SW 1271 (cell line): ENCODE data around the gene DNAJC7.
"Not testable (repeated sequence)": the region's sequence is repeated elsewhere in the genome, so short reads cannot be mapped to it uniquely, and the experiment has no call there.

Source experiments
- DNase-seq, 2 experiments: peaks; one replicate each; lab custom pipeline; 2025; lab: John Stamatoyannopoulos, UW

DNAJC7 gene

DNA sequence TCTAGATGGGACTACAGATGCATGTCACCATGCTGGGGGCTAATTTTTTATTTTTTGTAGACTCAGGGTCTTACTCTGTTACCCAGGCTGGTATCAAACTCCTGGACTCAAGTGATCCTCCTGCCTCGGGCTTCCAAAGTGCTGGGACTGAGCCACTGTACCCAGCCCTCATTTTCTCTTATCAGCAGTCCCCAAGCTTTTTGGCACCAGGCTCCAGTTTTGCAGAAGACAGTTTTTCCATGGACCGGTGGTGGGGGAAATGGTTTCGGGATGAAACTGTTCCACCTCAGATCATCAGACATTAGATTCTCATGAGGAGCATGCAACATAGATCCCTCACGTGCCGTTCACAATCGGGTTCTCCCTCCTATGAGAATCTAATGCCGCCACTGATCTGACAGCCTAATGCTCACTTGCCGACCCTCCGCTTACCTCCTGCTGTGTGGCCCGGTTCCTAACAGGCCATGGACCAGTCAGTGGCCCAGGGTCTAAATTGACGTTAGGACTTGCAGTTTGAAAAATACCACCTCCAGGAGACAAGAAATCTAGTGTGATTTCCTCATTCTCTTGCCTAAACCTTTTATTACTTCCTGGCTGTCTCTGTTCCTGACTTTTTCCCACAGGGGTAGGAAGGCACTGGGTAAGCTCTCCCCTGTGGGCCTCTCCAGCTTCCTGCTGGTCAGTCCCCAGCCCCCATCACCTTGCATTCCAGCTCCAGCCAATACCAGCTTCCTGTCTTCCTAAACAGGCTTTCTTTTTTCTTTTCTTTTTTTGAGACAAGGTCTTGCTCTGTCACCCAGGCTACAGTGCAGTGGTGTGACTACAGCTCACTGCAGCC is 60.0 kb downstream of the DNAJC7 start:
- DNase-seq, result no peak

DNA sequence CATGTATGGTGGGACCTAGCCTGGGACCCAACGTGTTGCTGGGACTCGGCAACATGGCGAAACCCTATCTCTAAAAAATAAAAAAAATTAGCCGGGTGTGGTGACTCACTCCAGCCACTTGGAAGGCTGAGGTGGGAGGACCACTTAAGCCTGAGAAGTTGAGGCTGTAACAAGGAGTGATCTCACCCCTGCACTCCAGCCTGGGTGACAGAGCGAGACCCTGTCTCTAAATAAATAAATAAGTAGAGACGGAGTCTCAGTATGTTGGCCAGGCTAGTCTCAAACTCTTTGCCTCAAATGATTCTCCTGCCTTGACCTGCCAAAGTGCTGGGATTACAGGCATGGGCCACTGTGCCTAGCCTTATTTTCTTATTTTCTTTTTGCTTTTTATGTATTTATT is 60.7 kb downstream of the DNAJC7 start:
- DNase-seq, result no peak

DNA sequence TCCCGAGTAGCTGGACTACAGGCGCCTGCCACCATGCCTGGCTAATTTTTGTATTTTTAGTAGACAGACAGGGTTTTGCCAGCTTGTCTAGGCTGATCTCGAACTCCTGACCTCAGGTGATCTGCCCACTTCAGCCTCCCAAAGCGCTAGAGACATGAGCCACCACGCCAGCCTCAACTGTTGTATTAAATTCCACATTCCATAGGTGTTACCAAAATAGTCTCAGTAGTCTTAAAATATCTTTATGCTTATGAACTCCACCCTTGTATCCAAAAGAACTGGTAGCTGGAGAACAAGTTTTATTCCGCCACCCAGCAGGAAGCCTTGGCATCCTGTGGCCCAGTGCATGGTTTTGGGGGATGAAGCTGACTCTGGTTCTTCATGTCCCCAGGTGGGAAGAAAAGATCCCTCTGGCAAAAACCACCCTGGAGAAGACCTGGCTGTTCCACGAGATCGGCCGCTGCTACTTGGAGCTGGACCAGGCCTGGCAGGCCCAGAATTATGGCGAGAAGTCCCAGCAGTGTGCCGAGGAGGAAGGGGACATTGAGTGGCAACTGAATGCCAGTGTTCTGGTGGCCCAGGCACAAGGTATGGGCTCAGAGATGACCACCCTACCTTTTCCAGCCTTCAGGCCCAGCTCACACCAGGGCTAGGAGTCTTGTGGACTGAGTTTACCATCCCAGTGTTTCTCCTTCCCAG is 68.3 kb downstream of the DNAJC7 start:
- no peak for DNase-seq

DNA sequence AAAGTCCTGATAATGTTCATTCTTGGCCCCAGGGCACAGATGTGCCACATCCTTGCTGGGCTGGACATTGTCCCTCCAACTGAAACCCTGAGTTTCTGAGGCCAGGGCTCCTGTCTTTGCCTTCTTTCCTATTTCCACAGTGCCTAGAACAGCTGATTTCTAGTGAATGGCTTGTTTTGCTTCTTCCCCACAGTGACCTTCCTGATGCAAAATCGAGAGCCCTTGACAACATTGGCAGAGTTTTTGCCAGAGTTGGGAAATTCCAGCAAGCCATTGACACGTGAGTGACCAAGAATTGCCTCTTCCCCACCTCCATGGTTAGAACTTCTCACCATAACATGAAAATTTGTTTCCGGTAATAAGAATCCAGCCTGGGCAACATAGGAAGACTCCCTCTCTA is 72.3 kb downstream of the DNAJC7 start:
- no peak for DNase-seq

DNA sequence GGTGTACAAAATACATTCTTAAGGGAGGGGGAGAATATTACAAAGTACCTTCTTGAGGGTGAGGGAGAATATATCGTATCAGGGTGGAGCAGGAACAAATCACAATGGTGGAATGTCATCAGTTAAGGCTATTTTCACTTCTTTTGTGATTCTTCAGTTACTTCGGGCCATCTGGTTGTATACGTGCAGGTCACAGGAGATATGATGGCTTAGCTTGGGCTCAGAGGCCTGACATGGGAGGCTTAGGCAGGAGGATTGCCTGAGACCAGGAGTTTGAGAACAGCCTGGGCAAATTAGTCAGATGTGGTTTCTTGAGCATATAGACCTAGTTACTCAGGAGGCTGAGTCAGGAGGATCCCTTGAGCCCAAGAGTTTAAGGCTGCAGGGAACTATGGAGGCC is 73.7 kb downstream of the DNAJC7 start:
- DNase-seq, result no peak

DNA sequence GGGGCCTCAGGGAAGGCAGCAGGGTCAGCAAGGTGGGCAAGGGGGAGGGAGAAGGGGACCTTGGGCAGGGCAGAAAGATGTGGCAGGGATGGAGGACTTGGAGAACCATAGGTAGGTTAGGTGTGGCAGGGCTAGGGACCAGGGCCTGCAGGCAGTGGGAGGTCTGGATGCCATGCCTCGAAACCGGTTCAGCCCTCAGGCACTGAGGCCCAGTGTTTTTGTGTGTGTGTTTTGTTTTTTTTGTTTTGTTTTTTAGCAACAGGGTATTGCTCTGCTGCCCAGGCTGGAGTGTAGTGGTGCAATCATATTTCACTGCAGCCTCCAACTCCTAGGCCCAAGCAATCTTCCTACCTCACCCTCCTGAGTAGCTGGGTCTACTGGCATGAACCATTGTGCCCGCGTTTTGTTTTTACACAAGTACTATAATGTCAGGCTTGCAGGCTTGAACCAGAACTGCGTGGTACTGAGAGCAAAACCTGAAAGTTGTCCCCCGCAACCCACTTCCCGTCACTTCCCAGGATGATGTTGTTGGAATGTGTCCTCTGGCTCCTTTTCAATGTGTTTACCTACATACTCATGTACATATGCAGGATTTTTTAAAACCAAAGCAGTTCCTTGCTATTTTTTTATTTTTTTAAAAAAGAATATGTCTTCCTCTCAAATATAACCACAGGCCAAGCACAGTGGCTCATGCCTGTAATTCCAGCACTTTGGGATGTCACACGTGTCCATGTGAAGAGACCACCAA is 74.4 kb downstream of the DNAJC7 start:
- DNase-seq, result no peak

DNA sequence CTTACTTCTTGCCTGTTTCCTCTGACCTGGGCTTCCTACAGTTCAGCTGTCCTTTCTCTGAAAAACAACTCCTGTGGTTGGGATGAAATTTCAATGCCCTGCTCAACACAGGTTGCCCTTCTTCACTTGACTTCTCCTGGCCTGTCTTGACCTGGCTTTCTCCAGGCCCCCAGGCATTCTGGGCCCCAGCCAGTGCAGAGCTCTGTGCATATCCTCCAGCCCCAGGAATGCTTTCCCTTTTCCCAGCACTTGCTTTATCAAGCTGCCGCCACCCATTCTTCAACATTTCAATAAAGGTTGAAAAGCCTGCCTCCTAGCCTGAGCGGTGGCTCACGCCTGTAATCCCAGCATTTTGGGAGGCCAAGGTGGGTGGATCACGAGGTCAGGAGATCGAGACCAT is 76.1 kb downstream of the DNAJC7 start:
- DNase-seq, result no peak

DNA sequence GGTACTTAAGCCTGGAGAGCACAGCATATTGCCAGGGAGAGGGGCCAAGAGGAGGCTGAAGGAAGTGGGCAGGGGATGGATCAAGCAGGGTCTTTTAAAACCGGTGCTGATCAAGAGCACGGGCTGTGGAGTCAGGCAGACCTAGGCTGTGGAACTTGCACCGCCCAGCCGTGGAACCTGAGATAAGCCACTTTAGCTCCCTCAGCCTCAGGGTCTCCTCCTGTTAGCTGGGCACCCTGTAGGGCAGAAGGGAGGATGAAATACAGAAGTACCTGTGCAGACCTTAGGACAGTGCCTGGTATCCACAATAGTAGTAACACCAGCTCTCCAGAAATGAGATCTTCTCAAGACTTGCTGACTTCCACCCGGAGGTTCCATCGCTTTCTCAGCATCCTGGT is 77.5 kb downstream of the DNAJC7 start:
- DNase-seq, result no peak

DNA sequence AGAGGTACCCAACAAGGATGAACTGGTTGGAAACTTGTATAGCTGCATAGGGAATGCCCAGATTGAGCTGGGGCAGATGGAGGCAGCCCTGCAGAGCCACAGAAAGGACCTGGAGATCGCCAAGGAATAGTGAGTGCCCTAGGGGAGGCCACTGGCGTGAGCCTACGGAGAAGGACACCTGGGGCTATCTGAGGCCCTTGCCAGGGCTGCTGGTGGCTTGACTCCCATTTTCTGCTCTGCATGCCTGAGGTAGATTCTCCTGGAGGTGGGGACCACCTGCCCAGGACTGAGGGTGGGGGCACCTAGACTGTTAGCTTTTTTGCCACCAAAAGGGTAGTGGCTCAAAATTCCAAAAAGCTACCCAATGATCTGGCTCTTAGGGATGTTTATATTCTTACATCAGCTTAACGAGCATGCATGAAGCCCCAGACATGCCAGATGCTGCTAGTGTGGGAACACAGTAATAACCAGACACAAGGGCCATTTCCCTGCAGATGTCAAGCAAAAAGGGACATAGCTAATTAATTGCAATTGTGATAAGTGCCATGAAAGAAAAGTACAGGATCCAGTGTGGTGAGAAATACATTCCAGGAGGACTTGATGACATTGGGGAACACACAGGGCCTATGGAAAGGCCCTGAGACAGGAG is 78.1 kb downstream of the DNAJC7 start:
- DNase-seq, result no peak

DNA sequence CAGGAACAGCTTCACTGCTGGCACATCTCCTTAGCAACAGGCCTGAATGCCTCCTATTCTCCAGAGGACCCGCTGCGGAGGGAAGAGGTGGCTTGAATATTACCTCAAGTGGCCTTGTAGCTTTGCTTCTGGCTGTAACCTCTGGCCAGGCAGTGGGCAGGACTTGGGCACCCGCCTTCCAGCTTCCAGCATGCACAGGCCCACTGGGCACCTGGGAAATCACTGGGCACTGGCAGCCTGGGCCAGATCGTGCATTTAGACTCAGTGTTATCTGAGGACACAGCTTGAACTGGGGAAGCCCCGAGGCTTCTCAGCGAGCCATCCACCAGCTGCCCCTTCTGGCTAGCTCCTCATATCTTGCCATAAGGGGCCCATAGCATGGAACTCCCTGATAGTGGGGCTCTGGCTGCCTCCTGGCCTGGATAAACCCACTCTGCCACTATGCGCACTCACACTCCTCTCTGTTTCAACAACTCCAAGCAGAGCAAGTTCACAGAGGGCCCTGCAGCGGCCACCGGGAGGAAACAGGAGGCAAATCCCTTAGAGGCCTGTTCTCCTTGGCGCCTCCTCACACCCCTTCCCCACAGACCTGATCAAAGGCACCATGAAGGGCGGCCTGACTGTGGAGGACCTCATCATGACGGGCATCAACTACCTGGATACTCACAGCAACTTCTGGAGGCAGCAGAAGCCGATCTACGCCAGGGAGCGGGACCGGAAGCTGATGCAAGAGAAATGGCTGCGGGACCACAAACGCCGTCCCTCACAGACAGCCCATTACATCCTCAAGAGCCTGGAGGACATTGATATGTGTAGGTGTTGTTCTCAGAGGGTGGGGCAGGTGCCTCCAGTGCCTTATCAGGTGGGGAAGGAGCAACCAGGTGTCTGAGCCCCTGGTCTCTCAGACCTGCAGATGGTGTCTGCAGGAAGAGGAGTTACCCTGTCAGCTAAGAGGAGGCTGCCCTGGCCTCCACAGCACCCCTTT is 79.0 kb downstream of the DNAJC7 start:
- DNase-seq, result no peak

DNA sequence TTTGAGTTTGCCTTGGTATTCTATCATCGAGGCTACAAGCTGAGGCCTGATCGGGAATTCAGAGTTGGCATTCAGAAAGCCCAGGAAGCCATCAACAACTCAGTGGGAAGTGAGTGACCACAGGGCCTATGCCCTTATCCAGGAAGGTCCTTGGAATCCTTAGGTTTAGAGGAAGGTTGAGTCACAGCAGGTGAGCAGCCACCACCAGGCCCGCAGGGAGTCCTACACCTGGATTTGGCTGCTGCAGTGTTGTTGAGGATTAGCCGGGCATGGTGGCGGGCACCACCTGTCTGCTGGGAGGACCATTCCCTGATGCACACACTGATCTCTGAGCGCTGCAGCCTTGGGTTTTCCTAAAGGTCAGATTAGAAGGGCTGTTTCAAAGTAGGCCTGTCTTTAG is 81.6 kb downstream of the DNAJC7 start:
- no peak for DNase-seq

DNA sequence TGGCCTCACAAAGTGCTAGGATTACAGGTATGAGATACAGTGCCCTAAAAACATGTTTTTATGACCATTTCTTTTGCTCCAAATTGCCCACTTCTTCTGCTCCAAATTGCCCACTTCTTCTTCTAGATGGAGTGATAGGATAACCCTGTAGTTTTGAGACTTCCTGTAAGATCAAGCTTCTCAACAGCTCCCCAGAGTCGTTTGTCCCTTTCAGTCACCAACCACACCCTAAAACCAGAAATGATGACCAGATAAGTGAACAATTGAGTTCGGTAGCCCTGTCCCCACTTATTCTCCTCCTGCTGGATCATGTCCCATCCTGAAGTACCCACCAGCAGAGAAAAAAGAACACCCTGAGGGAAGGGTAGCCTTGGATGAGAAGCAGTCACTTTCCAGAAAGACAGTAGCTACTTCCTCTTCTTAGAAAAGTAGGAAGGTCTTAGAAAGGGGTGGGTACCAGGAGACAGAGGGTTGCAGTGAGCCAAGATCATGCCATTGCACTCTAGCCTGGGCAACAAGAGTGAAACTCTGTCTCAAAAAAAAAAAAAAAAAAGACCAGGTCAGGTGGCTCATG is 84.3 kb downstream of the DNAJC7 start:
- no peak for DNase-seq

DNA sequence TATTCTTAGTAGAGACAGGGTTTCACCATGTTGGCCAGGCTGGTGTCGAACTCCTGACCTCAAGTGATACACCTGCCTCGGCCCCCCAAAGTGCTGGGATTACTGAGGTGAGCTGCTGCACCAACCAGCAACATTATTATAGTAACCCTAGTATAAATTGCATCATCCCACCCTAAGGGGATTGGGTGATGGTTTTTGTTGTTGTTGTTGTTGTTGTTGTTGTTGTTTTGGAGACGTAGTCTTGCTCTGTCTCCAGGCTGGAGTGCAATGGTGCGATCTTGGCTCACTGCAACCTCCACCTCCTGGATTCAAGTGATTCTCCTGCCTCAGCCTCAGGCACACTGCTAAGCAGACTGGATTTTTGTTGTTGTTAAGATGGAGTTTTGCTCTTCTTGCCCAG is 85.5 kb downstream of the DNAJC7 start:
- DNase-seq, result not testable (repeated sequence)

DNA sequence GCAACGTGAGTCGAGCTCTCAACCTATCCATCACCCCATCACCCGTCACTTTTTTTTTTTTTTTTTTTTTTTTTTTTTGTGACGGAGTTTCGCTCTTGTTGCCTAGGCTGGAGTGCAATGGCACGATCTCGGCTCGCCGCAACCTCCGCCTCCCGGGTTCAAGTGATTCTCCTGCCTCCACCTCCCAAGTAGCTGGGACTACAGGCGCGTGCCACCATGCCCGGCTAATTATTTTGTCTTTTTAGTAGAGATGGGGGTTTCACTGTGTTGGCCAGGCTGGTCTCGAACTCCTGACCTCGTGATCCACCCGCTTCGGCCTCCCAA is 86.4 kb downstream of the DNAJC7 start:
- not testable (repeated sequence) for DNase-seq

DNA sequence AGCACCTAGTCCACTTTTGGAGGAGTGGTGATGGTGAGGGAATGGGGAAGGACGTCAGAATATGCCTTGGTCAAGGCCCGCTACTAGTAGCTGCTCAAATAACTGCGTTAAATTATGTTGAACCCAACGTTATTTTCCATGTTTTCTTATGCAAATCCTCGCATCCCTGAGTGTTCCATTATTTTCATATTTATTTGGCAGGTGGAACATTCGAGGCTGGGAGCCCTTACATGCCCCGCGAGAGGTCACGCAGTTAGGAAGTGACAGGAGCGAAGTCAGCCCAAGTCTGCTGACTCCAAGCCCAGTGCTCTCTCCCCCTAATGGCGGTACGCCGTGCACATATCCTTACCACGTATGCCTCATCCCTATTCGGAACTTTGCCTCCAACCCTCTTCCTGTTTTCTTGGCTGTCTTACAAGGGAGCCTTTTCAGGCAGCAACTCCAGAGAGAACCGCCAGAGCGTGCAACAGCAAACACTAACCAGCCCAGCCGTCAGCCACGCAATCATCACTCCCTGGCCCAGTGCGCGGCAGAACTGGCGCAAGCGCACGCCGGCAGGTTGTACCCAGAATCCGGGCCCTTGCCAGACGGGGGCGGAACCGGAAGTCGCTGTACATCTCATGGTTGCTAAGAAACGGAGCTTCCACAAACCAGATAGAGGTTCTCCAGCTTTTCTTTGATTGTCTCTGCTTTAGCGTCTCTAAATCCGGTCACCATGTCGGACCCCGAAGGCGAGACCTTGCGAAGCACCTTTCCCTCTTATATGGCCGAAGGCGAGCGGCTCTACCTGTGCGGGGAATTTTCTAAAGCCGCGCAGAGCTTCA is 87.0 kb downstream of the DNAJC7 start, which contains the start of gene ODAD4:
Gene ODAD4 (plus strand): TSS at position 609 of the 824 bp plus-strand sequence. CDS start 107 bp downstream, at position 716.
- DNase-seq, result peak; percentile 94 to 96

DNA sequence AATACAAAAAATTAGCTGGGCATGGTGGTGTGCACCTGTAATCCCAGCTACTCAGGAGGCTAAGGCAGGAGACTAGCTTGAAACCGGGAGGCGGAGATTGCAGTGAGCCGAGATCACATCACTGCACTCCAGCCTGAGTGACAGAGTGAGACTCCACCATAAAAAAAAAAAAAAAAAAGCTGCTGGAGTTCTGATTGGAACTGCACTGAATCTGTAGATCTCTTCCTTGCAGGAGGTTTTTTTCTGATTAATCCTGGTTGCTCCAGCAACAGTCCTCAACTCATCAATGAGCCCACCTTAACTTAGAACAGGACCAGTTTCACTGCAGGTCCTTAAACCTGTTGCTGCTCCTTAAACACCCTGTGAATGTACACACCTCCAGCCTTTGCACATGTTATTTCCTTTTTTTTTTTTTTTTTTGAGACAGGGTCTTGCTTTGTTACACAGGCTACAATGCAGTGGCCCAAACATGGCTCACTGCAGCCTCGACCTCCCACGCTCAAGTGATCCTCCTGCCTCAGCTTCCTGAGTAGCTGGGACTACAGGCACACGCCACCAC is 88.5 kb downstream of the DNAJC7 start:
- DNase-seq, result no peak
